ENCODE results near the gene PTPRB.

GRCh38 chr12:70467476-70467875 lies 169.8 kb downstream of the PTPRB start:
- no peak for TF ChIP-seq CTCF (IDR thresholded peaks at IDR 0.05; ENCODE audit: insufficient read depth, low read length, poor library complexity, severe bottlenecking)
- TF ChIP-seq EZH2phosphoT487 (conservative IDR thresholded peaks at IDR 0.05; ENCODE audit: low read length), result no peak
